ENCODE measurements around the gene NGDN.

Gene NGDN

DNA sequence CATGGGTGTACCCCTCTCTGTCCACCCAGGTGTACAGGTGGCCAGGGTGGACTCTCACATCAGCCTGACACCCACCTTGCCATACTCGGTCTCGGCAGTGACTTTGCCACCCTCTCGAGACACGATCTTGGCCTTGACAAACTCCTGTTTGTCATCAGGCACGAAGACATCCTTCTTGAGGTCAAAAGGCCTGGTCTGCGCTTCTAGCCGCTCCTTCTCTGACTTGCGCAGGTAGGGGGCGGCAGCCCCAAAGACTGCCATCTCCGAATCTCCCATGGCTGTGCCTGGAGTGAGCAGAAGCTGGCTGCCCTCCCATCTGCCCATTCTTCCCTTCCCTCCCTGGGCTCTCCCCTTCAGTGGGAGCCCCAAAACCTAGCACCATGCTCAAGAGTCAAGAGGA lies 36.0 kb upstream of the NGDN start:
- DNase-seq (ENCODE audit: low read depth in 1 of 2, low spot score in 1 of 2), result no peak
- no peak for TF ChIP-seq JUND (IDR thresholded peaks at IDR 0.05; ENCODE audit: low read depth)
- in situ Hi-C loops (cut with HindIII; ENCODE audit: low pct_unique_long_range_greater_than_20kb, low sequenced_read_pairs), result no loop called here

DNA sequence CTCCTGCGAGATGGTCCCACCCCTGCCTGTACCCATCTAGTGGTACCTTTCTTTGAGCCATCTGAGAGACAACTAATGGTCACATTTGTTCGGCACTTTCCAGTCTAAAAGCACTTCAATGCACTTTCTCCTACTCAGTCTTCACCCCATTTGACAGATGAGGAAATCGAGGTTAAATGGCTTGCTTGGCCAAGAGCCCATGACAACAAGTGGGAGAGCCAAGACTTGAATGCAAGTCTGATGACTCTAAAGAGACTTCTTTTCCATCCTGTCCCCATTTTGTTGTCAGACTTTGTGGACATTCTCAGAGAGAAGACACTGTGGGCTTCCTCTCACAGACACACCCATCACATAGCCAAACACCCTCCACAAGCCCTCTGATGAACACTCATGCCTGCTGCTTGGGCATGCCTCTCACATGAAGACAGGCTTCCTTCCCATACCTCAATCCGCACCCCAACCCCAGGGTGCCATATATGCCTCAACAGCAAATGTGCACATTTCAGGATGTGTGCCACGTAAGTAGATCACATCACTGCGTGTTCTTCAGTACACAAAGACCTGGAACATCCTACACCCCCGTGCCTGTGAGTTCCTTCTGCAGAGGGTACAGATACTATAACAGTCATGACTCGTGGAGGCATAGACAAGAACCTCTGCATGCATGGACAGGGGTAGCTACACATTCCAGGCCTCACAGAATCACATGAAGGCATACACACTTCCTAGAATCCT lies 34.8 kb upstream of the NGDN start:
- no peak for TF ChIP-seq JUND (IDR thresholded peaks at IDR 0.05; ENCODE audit: low read depth)
- DNase-seq (ENCODE audit: low read depth in 1 of 2, low spot score in 1 of 2), result no peak
- in situ Hi-C loops (cut with HindIII; ENCODE audit: low pct_unique_long_range_greater_than_20kb, low sequenced_read_pairs), result no loop called here

DNA sequence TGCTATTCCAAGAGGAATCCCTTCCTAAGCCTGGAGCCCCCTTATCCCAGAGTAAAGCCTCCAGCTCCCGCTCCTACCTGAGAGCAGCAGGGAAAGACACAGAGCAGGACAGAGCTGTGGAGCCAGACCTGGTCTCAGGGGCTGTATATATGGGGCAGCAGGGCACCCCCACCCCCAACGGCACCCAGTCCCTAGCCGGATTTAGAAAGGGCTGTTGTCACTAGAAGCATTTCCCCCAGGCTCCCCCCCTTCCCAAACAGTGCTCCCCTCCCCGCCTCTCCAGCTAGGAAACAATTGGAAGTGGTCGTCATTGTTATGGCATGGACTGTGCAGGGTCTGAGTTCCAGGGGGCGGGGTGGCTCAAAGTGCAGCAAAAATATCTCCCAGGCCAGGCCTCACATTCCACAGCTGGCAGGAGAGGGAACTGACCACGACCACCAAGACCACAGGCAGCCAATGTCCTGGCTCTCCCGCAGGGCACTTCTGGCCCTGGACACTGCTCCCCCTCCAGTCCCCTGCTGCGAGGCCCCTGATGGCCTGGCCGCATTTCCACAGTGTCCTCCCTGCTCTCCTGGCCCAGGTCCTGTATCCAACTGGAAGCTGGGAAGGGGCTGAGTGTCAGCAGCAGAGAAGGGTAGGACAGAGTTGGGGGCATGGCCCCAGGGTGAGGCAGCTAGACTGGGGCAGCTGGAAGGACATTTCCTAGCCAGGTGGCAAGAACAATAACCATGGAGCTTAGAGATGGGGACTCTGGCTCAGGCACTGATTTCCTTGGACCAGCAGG lies 33.8 kb upstream of the NGDN start, which contains the start of gene MYH7:
MYH7 (minus strand) TSS at position 118 of the 784 bp plus-strand sequence. CDS start 1,928 bp downstream, outside the sequence.
- TF ChIP-seq JUND (IDR thresholded peaks at IDR 0.05; ENCODE audit: low read depth), result no peak

DNA sequence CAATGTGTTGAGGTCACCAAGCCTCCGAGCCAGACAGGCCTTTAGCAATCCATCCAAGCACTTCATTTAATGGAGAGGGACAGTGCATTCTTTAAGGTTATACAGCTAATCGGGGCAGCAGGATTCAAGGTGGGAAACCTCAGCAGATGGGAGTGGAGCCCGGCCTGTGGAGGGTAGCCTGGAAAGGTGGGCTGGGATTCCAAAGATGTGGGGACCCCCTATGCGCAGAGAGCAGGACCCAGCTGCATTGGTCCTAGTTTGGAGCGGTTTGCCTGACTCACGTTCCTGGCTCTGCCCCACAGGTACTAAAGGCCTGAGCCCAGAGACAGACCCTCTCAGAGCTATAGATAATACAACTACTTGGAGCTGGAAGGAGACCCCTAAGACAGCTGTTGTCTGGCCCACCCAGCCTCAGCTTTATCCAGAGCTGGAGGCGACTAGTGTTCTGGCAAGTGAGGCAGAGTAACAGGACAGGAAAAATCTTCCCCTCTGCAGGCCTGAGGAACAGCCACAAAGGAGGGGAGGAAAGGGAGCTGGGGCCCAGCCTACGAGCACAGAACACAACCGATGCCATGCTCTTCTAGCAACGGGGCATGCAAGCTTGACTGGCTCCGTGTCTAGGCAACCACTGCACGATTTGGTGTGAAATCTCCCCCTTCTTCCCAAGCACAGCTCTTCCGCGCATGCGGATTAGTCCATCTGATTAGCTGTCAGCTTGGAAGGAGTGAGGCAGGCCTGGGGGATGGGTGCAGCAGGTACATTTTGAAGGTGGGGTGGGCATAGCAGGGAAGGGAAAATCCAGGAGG lies 33.0 kb upstream of the NGDN start:
- no peak for DNase-seq (ENCODE audit: low read depth in 1 of 2, low spot score in 1 of 2)
- no peak for TF ChIP-seq JUND (IDR thresholded peaks at IDR 0.05; ENCODE audit: low read depth)
- in situ Hi-C loops (cut with HindIII; ENCODE audit: low pct_unique_long_range_greater_than_20kb, low sequenced_read_pairs), result no loop called here

More for the DNA sequence above, 33.8 kb upstream of the NGDN start, which contains the start of gene MYH7:
- in situ Hi-C loops (cut with HindIII; ENCODE audit: low pct_unique_long_range_greater_than_20kb, low sequenced_read_pairs), result no loop called here
- DNase-seq (ENCODE audit: low read depth in 1 of 2, low spot score in 1 of 2), result no peak

DNA sequence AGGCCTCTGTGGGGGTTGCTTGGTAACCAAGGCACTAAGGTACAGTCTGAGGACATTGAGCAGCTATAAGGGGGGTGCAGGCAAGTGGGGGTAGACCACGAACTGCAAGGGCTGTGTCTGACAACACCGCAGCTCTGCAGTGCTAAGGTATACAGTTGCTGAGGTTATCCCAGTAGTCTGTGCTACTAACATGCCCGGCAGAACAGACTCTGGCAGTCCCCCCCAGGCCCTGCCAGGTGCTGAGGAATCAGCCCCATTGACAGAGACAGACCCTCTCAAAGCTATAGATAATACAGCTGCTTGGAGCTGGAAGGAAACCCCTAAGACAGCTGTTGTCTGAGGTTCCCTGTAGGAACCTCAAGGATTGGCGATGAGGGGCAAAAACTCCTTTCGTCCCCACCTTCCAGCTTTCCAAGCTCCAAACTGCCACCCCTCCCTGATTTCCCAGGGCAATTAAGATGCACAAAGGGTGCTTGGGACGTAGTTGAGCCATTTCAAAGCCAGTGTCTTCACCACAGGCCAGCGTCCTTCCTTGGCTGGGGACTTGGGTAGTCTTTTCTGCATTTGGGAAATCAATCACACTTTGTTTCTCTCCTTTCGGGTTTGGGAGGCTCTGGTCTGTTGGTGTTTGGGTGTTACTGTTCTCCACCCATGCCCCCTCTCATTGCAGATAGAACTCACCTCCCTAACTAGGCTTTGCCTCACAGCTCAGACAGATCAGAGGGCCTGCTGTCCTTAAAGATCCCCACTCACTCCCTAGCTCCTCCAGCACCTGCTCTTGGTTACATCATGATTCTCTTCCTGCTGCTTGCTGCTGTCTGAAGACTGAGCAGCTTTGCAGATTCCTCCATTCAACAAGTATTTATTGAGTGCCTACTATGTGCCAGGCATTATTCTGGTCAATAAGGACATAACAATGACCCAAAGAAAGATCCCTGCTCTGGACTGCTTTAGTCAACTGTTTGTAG lies 32.1 kb upstream of the NGDN start:
- no peak for DNase-seq (ENCODE audit: low read depth in 1 of 2, low spot score in 1 of 2)
- TF ChIP-seq JUND (IDR thresholded peaks at IDR 0.05; ENCODE audit: low read depth), result no peak
- in situ Hi-C loops (cut with HindIII; ENCODE audit: low pct_unique_long_range_greater_than_20kb, low sequenced_read_pairs), result no loop called here

DNA sequence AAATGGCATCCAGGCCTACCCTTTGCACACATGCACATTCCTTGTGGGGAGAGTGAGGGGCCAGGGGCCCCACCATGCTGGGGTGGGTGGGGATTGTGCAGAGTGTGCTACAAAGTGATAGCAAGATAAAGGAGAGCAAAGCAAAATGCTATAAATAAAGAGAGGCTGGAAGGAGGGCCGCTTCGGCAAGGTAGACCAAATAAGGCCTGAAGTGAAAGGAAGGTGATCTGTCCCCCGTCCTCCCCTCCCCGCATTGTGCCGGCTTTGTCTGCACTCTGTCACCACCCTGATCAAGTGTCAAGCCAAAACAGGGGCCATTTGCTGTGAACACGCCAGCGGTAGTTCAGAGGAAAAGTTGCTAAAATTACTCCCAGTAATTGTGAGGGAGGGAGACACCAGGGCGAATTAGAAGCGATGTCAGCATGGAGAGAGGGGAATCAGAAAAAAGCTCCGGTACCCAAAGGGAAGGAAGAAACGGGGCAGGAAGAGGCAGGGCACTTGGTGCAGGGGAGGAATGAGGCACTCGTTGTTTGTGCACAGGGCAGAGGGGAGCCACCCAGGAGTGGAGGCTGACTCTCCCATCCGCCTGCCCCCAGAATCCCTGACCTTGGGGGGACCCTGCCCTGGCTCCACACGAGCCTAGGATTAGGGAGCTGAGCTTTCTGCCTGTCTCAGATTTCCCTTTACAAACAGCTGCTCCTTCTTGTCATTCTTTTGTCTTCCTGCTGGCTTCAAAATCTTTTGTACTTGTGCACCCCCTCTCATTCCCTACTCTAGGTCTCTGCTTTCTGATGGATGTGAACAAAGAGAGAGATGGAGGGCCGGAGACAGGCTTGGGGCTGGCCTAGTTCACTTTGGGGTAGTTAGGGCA lies 31.2 kb upstream of the NGDN start:
- no peak for TF ChIP-seq JUND (IDR thresholded peaks at IDR 0.05; ENCODE audit: low read depth)
- DNase-seq (ENCODE audit: low read depth in 1 of 2, low spot score in 1 of 2), result no peak
- in situ Hi-C loops (cut with HindIII; ENCODE audit: low pct_unique_long_range_greater_than_20kb, low sequenced_read_pairs), result no loop called here

DNA sequence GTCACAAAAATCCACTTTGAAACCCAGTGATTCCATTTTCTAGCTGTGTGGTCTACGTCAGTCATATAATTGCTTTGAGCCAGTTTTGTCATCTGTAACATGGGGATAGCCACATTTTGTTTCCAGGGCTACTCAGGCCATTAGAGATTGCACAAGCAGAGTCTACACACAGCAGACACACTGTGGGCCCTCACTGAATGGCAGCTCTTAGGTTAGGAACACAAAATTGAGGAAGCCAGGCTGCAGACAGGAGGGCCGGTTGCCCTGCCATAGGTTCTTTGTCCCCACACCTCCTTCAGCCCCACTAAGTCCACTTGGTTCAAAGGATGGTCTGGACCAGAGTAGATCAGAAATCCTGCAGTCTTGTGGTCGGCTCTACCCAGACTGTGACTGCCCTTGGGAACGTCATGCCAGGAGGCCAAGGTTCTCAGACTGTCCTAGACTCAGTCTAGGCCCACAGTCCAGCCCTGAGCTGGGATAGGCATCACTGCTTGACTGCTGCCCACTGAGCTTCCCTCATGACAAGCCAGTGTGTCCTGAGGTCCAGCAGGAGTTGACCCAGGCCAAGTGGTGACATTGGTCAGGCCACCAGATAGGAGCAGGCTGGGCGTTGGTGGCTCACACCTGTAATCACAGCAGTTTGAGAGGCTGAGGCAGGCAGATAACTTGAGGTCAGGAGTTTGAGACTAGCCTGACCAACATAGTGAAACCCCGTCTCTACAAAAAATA lies 30.2 kb upstream of the NGDN start:
- no peak for TF ChIP-seq JUND (IDR thresholded peaks at IDR 0.05; ENCODE audit: low read depth)
- DNase-seq (ENCODE audit: low read depth in 1 of 2, low spot score in 1 of 2), result no peak
- in situ Hi-C loops (cut with HindIII; ENCODE audit: low pct_unique_long_range_greater_than_20kb, low sequenced_read_pairs), result no loop called here

DNA sequence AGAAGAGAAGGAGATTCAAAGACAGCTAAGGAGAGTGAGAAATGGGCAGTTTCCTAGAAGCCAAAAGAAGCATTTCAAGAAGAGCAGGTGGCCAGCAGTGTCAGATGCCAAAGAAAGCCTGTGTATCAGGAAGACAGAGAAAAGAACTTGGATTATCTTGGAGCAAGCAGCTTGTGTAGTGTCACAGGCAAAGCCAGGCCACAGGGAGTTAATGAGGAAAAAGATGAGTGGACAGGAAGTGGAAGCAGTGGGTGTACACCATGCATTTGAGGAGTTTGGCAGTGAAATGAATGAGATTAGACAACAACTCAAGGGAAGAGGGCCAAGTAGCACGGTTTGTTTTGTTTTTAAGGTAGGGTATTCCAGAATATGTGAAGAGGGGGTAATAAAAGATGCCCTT lies 28.4 kb upstream of the NGDN start:
- no peak for TF ChIP-seq JUND (IDR thresholded peaks at IDR 0.05; ENCODE audit: low read depth)
- DNase-seq (ENCODE audit: low read depth in 1 of 2, low spot score in 1 of 2), result no peak
- in situ Hi-C loops (cut with HindIII; ENCODE audit: low pct_unique_long_range_greater_than_20kb, low sequenced_read_pairs), result no loop called here

DNA sequence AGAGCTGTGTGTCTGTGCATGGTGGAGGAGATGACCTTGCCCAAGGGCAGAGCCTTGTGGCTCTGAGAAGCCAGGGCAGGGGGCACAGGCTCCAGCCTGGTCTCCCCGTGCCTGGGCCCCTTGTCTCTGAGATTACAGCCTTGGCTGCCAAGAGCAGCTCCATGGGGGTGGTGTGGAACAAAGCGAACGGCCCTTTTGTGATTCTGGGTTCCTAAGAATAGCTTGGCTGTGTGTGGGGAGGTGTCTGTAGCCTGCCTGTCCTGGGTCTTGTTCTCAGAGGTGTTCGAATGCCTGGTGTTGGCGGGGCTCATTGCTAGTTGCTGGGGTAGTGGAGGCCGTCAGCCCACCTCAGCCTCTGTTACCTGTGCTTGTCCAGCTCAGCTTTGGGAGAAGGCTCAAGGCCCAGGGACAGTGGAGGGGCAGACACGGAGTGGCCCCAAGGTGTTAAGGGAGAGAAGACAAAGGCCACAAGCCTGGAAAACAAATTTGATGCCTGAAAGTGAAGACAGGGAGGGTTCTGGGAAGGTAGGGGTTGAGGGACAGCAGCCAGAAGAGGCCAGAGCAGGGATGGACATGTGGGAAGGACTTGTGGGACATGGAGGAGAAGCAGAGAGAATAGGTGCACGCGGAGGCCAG lies 26.7 kb upstream of the NGDN start:
- no peak for DNase-seq (ENCODE audit: low read depth in 1 of 2, low spot score in 1 of 2)
- no peak for TF ChIP-seq JUND (IDR thresholded peaks at IDR 0.05; ENCODE audit: low read depth)
- in situ Hi-C loops (cut with HindIII; ENCODE audit: low pct_unique_long_range_greater_than_20kb, low sequenced_read_pairs), result no loop called here

DNA sequence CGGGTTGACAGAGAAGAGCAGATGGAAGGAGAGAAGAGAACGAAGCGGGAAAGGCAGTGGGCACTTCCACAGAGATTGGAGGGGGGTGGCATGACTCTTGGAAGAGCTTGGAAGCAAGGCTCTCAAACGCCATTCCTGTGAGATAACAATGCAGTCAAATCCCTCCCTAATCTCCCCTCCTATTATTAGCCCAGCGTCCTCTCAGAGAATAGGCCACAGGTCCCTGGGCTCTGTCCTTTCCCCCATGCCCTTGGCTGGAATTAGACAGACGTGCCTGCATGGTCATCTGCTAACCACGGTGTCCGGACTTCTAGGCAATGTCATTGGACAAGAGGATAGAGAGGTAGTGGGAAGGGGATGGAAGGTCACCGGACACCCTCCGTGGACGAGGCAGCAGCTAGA lies 26.1 kb upstream of the NGDN start:
- no peak for DNase-seq (ENCODE audit: low read depth in 1 of 2, low spot score in 1 of 2)
- TF ChIP-seq JUND (IDR thresholded peaks at IDR 0.05; ENCODE audit: low read depth), result no peak
- in situ Hi-C loops (cut with HindIII; ENCODE audit: low pct_unique_long_range_greater_than_20kb, low sequenced_read_pairs), result no loop called here
